Measurements from ENCODE around the gene GON4L. TPM values are rescaled to one million over a fixed set of nuclear protein-coding genes. Genes with fewer than 3 reads are reported as not detected.
"Not testable (repeated sequence)": the region's sequence is repeated elsewhere in the genome, so short reads cannot be mapped to it uniquely, and the experiment has no call there.

Gene GON4L
- total and polyA plus RNA-seq, 4 donors, result 42.2 to 56.7 (median 48.0) TPM

DNA sequence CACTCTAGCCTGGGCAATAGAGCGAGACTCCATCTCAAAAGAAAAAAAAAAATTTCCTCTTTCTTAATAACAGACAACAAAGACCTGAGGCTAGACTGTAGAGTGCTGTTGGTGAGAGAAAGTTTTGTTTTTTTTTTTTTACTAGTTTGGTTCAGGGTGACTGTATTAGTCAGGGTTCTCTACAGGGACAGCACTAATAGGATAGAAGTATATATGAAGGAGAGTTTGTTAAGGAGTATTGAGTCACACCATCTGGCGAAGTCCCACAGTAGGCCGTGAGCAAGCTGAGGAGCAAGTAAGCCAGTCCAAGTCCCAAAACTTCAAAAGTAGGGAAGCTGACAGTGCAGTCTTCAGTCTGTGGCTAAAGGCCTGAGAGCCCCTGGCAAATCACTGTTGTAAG is 145.6 kb downstream of the GON4L start:
- H3K27me3 ChIP-seq (ENCODE audit: control insufficient read depth, insufficient read depth, low read length); H3K36me3 ChIP-seq (ENCODE audit: control insufficient read depth, insufficient read depth, low read length); H3K9me3 ChIP-seq (ENCODE audit: control insufficient read depth, insufficient read depth, low read length); H3K4me1 ChIP-seq (ENCODE audit: control insufficient read depth, insufficient read depth, low read length); H3K27ac ChIP-seq (ENCODE audit: low read depth, low read length); H3K4me3 ChIP-seq (ENCODE audit: low read depth, low read length); DNase-seq (ENCODE audit: low read depth in 4 of 6, low spot score in 6 of 6): not testable (repeated sequence)
- WGBS (ENCODE audit: insufficient coverage), result no CpG with 5 or more reads among the region's 3 CpGs

GRCh38 chr1:155709391-155709790 is 147.6 kb downstream of the GON4L start:
- no peaks in the 10 kb centered on the region for H3K36me3 ChIP-seq (ENCODE audit: control insufficient read depth, insufficient read depth, low read length)
- no peaks in the 10 kb centered on the region for H3K9me3 ChIP-seq (ENCODE audit: control insufficient read depth, insufficient read depth, low read length)
- no peak overlapping the region for H3K4me3 ChIP-seq (ENCODE audit: low read depth, low read length)
- no peaks in the 10 kb centered on the region for H3K4me1 ChIP-seq (ENCODE audit: control insufficient read depth, insufficient read depth, low read length)
- no peak for DNase-seq (ENCODE audit: low read depth in 4 of 6, low spot score in 6 of 6)
- H3K27ac ChIP-seq (ENCODE audit: low read depth, low read length), result no peak overlapping the region
- no peaks in the 10 kb centered on the region for H3K27me3 ChIP-seq (ENCODE audit: control insufficient read depth, insufficient read depth, low read length)
- WGBS (ENCODE audit: insufficient coverage), result no CpG with 5 or more reads among the region's 3 CpGs

- H3K27ac ChIP-seq (ENCODE audit: low read depth, low read length), result no peak overlapping the region
- no peak overlapping the region for H3K4me3 ChIP-seq (ENCODE audit: low read depth, low read length)
- no peaks in the 10 kb centered on the region for H3K4me1 ChIP-seq (ENCODE audit: control insufficient read depth, insufficient read depth, low read length)
- no peaks in the 10 kb centered on the region for H3K9me3 ChIP-seq (ENCODE audit: control insufficient read depth, insufficient read depth, low read length)
- no peak for DNase-seq (ENCODE audit: low read depth in 4 of 6, low spot score in 6 of 6)
- H3K27me3 ChIP-seq (ENCODE audit: control insufficient read depth, insufficient read depth, low read length), result no peaks in the 10 kb centered on the region
- no peaks in the 10 kb centered on the region for H3K36me3 ChIP-seq (ENCODE audit: control insufficient read depth, insufficient read depth, low read length)
- 100% methylated on average over 2 of the region's 5 CpGs for WGBS (ENCODE audit: insufficient coverage)
Observed at GRCh38 chr1:155706139-155706538, 150.9 kb downstream of the GON4L start.

DNA sequence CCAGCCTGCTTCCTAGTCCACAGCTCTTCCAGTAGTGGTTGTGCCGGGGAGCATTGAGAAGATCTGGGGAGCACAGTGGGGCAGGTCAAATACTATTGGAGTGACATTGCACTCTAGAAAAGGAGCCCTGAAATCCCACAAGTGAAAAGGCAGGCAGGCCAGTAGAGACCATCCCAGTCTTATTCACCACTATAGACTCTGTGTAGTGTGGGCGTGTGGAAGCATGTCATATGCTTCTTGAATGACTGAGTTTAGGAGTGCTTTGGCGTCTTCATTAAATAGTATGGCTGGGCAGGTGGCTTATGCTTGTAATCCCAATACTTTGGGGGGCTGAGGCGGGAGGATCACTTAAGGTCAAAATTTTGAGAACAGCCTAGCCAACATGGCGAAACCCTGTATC is 152.6 kb downstream of the GON4L start:
- not testable (repeated sequence) for H3K36me3 ChIP-seq (ENCODE audit: control insufficient read depth, insufficient read depth, low read length); H3K4me3 ChIP-seq (ENCODE audit: low read depth, low read length); H3K9me3 ChIP-seq (ENCODE audit: control insufficient read depth, insufficient read depth, low read length); H3K27me3 ChIP-seq (ENCODE audit: control insufficient read depth, insufficient read depth, low read length); DNase-seq (ENCODE audit: low read depth in 4 of 6, low spot score in 6 of 6); H3K27ac ChIP-seq (ENCODE audit: low read depth, low read length); H3K4me1 ChIP-seq (ENCODE audit: control insufficient read depth, insufficient read depth, low read length)
- WGBS (ENCODE audit: insufficient coverage), result no CpG with 5 or more reads among the region's 5 CpGs

DNA sequence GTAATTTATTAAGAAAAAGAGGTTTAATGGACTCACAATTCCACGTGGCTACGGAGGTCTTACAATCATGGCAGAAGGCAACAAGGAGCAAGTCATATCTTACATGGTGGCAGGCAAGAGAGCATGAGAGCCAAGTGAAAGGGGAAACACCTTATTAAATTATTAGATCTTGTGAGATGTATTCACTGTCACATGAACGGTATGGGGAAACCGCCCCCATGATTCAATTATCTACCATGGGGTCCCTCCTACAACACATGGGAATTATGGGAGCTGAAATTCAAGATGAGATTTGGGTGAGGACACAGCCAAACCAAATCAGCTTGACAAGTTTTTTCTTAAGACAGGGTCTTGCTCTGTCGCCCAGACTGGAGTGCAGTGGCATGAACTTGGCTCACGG is 153.8 kb downstream of the GON4L start:
- Histone ChIP-seq H3K9me3 (ENCODE audit: control insufficient read depth, insufficient read depth, low read length) (no peaks in the 10 kb centered on the region), H3K4me1 (ENCODE audit: control insufficient read depth, insufficient read depth, low read length) (no peaks in the 10 kb centered on the region), H3K36me3 (ENCODE audit: control insufficient read depth, insufficient read depth, low read length) (no peaks in the 10 kb centered on the region), H3K4me3 (ENCODE audit: low read depth, low read length) (no peak overlapping the region), H3K27me3 (ENCODE audit: control insufficient read depth, insufficient read depth, low read length) (no peaks in the 10 kb centered on the region), H3K27ac (ENCODE audit: low read depth, low read length) (no peak overlapping the region)
- no CpG with 5 or more reads among the region's 6 CpGs for WGBS (ENCODE audit: insufficient coverage)
- DNase-seq (ENCODE audit: low read depth in 4 of 6, low spot score in 6 of 6), result no peak

DNA sequence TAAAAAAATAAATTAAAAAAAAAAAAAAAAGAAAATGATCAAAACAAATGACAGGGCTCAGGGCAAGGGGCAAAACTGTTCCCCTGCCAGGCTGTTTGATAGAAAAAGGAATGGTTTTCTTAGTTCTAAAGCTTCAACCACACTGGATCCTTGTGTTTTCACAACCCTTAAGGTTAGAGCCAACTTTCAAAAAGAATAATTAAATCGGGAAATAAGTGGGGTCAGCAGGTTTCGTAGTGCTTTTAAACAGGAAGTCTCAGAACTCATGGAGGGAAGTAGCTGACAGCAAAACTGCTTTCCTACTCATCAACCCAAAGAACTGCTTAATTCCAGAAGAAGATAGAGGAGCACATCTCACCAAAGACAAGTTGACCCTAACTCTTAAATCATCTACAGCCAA is 155.3 kb downstream of the GON4L start:
- not testable (repeated sequence) for H3K27me3 ChIP-seq (ENCODE audit: control insufficient read depth, insufficient read depth, low read length); H3K36me3 ChIP-seq (ENCODE audit: control insufficient read depth, insufficient read depth, low read length); DNase-seq (ENCODE audit: low read depth in 4 of 6, low spot score in 6 of 6); H3K4me1 ChIP-seq (ENCODE audit: control insufficient read depth, insufficient read depth, low read length); H3K27ac ChIP-seq (ENCODE audit: low read depth, low read length); H3K9me3 ChIP-seq (ENCODE audit: control insufficient read depth, insufficient read depth, low read length); H3K4me3 ChIP-seq (ENCODE audit: low read depth, low read length)
- no CpG with 5 or more reads among the region's 2 CpGs for WGBS (ENCODE audit: insufficient coverage)

Small RNA genes lying within 50 kb of the gene (small RNA-seq; reads per million reads assigned to genes)
- gene RF00015 (ENCODE audit: low replicate concordance), result not detected

Other genes starting within 250 kb of the GON4L start
- gene MSTO1, start 247.0 kb downstream of the GON4L start, total RNA-seq, result 10 to 100 TPM; 26.9 to 42.5 TPM
- gene MSTO1, start 247.0 kb downstream of the GON4L start, polyA plus RNA-seq (ENCODE audit: insufficient read length in 2 of 2), result 10 to 100 TPM; 68.9 to 98.3 TPM
- gene YY1AP1, start 168.4 kb downstream of the GON4L start, total RNA-seq, result 100 to 1,000 TPM; 108 to 267 TPM
- gene YY1AP1, start 168.4 kb downstream of the GON4L start, polyA plus RNA-seq (ENCODE audit: insufficient read length in 2 of 2), result 10 to 100 TPM; 79.6 to 86.1 TPM
- gene DAP3, start 168.1 kb downstream of the GON4L start, total RNA-seq, result 10 to 100 TPM; 50.9 to 54.1 TPM
- gene DAP3, start 168.1 kb downstream of the GON4L start, polyA plus RNA-seq (ENCODE audit: insufficient read length in 2 of 2), result 100 to 1,000 TPM in 1 of 2 donors, 10 to 100 TPM in 1; 98.9 to 114 TPM
- gene SYT11, start 2.4 kb upstream of the GON4L start, total RNA-seq, result 100 to 1,000 TPM; 118 to 384 TPM
- 100 to 1,000 TPM; 266 to 310 TPM for gene SYT11, start 2.4 kb upstream of the GON4L start, polyA plus RNA-seq (ENCODE audit: insufficient read length in 2 of 2)
- 10 to 100 TPM; 42.9 to 47.6 TPM for gene RIT1, start 54.1 kb upstream of the GON4L start, total RNA-seq
- 10 to 100 TPM; 34.0 to 44.3 TPM for gene RIT1, start 54.1 kb upstream of the GON4L start, polyA plus RNA-seq (ENCODE audit: insufficient read length in 2 of 2)
- gene KHDC4, start 77.2 kb upstream of the GON4L start, total RNA-seq, result 10 to 100 TPM; 31.5 to 40.1 TPM
- 10 to 100 TPM; 42.3 to 53.5 TPM for gene KHDC4, start 77.2 kb upstream of the GON4L start, polyA plus RNA-seq (ENCODE audit: insufficient read length in 2 of 2)
- not detected for gene RXFP4, start 84.4 kb upstream of the GON4L start, total RNA-seq
- not detected for gene RXFP4, start 84.4 kb upstream of the GON4L start, polyA plus RNA-seq (ENCODE audit: insufficient read length in 2 of 2)
- gene ARHGEF2, start 121.3 kb upstream of the GON4L start, total RNA-seq, result 10 to 100 TPM; 62.1 to 64.6 TPM
- gene ARHGEF2, start 121.3 kb upstream of the GON4L start, polyA plus RNA-seq (ENCODE audit: insufficient read length in 2 of 2), result 10 to 100 TPM; 85.1 to 95.5 TPM
- gene SSR2, start 163.7 kb upstream of the GON4L start, total RNA-seq, result 100 to 1,000 TPM; 187 to 313 TPM
- gene SSR2, start 163.7 kb upstream of the GON4L start, polyA plus RNA-seq (ENCODE audit: insufficient read length in 2 of 2), result 100 to 1,000 TPM; 186 to 225 TPM
- 10 to 100 TPM; 20.5 to 27.1 TPM for gene UBQLN4, start 196.6 kb upstream of the GON4L start, total RNA-seq
- 10 to 100 TPM; 75.4 to 76.2 TPM for gene UBQLN4, start 196.6 kb upstream of the GON4L start, polyA plus RNA-seq (ENCODE audit: insufficient read length in 2 of 2)
- 10 to 100 TPM; 34.9 to 76.8 TPM for gene LAMTOR2, start 197.6 kb upstream of the GON4L start, total RNA-seq
- 10 to 100 TPM; 72.0 to 75.3 TPM for gene LAMTOR2, start 197.6 kb upstream of the GON4L start, polyA plus RNA-seq (ENCODE audit: insufficient read length in 2 of 2)
- gene RAB25, start 203.9 kb upstream of the GON4L start, total RNA-seq, result under 1 TPM in 1 of 2 donors, not detected in 1; 0.39 TPM
- gene RAB25, start 203.9 kb upstream of the GON4L start, polyA plus RNA-seq (ENCODE audit: insufficient read length in 2 of 2), result 1 to 10 TPM; 1.1 to 1.2 TPM
- gene MEX3A, start 225.3 kb upstream of the GON4L start, total RNA-seq, result 10 to 100 TPM in 1 of 2 donors, 1 to 10 TPM in 1; 5.8 to 12.3 TPM
- 10 to 100 TPM; 35.1 to 39.3 TPM for gene MEX3A, start 225.3 kb upstream of the GON4L start, polyA plus RNA-seq (ENCODE audit: insufficient read length in 2 of 2)

Measured in spinal cord (tissue), 10 donors.